HG02981 (cell line): ENCODE results near the gene CDCA5.

Source experiments
- ATAC-seq: cut with Tn5 transposase; IDR thresholded peaks from one replicate; pipeline ENCODE4 v1.9.1; 2021; ENCODE audit warnings: mild to moderate bottlenecking, moderate library complexity; ENCODE audit not compliant: unreplicated experiment

CDCA5 gene, protein sequence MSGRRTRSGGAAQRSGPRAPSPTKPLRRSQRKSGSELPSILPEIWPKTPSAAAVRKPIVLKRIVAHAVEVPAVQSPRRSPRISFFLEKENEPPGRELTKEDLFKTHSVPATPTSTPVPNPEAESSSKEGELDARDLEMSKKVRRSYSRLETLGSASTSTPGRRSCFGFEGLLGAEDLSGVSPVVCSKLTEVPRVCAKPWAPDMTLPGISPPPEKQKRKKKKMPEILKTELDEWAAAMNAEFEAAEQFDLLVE

DNA sequence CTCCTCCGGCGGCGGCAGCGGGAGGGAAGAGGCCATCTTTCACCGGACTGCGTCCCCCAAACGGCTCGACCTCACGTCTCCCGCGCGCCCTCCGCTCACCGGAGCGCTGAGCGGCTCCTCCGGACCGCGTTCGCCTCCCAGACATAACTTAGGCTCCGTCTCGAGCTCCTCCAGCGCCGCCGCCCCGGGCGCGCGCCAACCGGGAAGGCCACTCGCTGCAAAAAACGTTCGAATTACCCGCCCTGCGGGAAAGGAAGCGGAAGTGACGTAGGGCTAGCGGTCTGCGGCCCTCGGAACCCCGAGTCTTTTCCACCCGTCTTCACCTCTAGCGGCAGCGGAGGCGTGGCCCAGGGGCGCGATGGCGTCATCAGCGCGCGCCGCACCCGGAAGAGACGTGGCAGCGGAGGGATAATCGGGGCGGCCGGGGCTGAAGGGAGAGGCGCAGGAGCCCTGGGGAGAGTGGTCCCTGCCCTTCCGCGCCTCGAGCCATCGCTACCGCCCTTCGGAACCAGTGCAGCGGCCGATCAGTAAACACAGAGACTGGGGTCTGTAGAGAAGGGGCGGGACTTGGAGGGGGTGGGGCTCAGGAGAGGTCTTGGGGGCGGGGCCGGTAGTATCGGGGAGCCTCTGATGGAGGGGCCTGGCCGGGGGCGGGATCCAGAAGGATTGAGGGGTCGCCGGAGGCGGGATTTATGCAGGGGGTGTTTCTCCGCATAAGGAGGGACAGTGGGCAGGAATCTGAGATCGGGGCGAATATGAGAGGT is at the start of gene CDCA5, which contains the start of gene ZFPL1:
Gene CDCA5, minus strand, starts transcription at position 207 of the 764 bp plus-strand sequence. Its CDS starts 62 bp downstream, at position 145.
Gene ZFPL1, plus strand, starts transcription at position 389 of the 764 bp plus-strand sequence. CDS start 477 bp downstream, outside the sequence.
- ATAC-seq, result peak; percentile 67

DNA sequence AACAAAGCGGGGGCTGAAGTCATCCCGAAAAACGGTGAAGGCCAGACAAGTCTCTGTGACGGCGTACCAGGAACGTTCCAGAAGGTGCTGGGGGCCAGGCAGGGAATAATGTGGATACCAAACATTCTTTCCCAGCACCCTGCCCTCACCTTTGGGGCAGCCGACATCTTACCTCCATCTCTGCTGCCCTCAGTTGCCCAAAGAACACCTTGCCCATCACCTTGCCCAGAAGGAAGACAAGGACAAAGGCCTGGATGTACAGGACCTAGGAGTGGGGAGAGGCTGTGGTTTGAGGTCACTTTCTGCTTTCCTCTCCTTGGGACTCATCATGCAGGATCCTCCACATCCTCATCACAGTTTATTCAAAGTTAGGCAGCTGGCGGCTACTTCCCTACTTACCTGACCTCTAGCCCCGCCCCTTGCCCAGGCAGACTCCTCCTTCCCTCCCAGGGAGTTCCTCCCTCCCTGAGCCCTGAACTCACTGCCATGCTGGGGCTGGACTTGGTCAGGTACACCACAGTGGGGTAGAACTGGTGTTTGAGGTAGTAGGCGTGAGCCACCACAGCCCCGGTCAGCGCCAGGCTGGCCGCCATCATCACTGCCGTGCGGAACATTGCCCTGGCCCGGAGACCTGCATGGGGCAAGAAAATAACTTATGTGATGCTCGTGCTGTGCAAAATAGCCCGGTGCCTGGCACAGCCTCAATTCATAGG is 49.3 kb upstream of the CDCA5 start:
- ATAC-seq, result no peak

DNA sequence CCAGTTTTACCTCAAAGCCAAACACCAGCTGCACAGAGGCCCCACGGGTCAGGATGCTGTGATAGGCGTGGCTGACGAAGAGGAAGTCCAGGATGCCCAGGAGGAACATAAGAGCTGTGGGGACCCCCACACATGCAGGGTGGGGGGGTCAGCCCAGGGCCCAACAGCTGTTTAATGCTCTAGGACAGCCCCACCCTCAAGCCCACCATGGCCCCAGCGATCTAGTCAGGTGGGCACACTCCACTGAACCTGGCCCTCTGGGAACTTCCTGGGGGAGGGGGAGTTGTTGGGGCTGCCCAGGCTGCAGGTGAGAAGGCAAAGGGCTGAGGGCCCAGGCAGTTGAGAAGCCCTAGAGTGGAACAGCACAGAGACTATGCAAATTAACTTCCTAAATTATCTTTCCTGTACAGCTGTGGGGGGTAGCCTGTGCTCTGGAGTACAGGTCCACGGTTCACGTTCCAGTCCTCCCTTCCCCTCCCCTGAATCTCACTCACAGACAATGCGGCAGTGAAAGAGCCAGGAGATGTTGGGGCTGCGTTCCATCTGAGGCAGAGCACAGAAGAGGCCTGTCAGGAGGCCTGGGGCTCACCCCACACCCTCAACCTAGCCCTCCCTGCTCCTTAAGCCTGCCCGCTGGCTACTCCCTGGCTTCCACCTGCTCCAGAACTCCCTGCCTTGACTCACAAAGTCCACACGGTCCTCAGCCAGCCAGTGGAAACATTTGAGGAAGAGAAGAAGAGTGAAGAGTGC is 48.6 kb upstream of the CDCA5 start:
- ATAC-seq, result no peak

DNA sequence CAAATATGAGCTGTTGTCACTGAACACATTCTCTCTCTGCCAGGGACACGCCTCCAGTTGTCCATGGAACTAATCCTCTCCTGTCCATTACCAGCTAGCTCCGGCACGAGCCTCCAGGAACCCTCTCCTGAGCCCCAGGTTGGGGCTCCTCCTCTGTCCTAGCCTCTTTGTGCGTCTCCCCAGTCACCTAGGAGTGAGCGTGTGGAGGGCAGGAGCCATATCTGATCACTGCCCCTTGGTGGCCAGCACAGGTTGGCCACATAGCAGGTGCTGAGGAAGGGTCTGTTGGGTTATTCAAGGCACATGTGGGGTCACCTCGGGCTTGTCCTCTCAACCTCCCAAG is 48.0 kb upstream of the CDCA5 start:
- ATAC-seq, result no peak

DNA sequence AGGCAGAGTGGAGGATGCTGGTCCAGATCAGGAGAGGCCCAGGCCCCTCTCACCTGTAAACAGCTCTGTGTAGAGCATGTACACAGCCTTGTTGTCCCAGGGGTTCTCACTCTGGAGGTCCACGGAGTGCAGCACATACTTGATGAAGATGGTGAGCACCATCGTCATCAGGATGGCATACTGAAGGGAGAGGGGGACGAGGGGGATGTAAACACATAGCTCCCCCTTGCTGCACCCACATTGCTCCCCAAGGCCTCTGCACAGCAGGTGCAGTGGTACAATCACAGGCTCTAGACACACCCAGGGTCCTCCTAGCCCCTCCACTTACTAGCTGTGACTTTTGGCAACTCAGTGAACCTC is 47.6 kb upstream of the CDCA5 start:
- no peak for ATAC-seq

DNA sequence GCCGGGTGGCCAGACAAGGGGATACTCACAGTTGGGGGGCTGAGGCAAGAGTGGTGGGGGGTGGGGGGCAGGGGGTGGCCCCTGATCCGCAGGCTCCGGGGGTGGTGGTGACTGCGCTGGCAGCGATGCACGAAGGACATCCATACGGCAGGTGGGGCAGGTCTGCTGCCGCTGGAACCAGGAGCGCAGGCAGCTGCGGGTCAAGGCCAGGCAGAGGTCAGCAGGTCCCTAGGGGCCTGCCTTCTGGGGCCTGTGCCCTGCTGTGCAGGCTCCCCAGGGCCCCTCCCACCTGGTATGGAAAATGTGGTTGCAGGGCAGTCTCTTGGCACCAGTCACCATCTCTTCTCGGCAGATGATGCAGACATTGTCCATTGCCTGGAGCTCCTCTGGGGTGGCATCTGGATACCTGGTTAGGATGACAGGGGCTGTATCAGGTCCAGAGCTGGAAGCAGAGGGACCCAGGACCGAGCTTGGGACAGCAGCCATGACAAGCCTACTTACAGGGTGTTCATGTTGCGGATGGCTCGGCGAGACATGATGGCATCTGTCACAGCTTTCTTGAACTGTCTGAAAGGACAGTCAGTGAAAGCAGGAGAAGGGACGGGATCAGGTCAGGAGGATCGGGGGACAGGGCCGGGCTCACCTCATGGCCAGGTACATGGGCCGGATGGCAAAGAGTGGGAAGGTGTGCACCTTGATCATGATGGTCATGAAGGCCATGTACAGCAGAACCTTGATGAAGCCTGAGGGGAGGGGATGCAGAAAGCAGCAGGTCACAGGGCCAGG is 47.0 kb upstream of the CDCA5 start:
- ATAC-seq, result no peak

DNA sequence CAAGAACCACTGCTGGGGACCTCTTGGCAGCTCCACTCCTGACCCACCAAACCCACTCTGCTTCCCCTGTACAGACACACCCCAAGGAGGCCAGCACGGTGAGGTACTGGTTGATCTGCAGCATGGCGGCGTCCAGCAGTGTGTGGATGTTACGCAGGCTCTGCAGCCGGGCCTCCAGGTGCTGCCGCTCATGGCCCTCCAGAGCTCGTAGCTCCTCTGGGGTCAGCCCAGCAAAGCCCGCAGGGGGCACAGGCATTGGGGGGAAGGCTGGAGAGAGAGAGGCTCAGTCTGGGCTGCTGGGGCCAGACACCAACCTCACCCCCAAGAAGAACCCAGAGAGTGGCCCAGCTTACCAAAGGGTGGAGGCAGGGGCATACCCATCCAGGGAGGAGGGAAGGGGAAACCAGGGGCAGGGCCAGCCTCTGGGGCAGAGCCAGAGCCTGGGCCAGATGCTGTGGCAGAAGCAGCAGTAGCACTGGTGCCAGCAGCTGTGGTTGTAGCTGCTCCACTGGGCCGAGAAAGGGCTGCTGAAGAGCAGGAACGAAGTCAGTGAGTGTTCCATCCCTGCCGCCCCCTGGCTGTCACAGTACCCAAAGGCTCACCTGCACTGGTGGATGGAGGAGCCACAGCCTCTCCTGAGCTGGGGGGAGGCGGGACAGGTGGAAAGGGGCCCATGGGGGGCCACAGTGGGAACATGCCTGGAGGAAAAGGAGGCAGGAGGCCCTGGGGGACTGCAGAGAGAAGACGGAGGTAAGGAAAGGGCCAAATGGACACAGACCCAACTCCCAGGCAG is 46.0 kb upstream of the CDCA5 start:
- no peak for ATAC-seq

DNA sequence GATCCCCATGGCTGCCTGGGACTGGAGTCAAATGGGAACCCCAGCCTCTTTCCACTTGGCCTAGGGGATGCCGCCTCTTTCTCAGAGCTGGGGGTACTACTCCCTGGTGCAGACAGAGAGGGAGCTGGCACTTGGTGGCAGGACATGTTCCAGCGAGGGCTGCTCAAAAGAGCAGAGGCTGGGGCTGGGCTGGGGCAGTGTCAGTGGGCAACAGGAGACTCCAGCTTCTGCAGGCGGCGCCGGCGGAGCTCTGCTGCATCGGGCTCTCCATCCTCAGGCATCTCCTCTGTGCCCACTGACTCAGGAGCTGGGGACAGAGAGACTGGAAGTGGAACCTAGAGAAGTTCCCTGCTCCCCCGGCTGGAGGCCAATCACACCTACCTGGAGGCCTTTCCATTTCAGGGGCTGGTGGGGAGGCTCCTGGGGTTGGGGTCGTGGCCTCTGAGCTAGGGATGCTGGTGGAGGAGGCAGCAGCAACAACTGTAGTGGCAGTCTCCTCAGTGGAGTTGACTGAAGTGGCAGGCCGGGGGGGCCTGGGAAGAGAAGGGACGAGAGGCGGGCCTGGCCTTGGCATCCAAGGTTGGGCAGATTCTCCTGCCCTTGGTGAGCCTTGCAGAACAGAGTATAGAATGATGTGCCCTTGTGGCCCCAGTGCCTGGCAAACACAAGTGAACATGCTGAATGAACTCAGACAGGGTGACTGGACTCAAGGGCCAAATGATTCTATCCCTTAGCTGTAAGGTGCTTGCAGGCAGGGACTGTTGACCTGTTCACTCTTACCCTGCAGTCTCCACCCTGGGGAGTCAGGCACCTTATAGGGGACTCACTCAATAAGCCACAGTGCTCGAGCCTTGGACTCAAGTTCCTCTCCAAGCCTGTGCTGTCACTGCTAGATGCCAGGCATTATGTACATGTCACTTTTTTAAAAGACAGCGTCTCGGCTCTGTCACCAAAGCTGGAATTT is 44.6 kb upstream of the CDCA5 start:
- no peak for ATAC-seq

DNA sequence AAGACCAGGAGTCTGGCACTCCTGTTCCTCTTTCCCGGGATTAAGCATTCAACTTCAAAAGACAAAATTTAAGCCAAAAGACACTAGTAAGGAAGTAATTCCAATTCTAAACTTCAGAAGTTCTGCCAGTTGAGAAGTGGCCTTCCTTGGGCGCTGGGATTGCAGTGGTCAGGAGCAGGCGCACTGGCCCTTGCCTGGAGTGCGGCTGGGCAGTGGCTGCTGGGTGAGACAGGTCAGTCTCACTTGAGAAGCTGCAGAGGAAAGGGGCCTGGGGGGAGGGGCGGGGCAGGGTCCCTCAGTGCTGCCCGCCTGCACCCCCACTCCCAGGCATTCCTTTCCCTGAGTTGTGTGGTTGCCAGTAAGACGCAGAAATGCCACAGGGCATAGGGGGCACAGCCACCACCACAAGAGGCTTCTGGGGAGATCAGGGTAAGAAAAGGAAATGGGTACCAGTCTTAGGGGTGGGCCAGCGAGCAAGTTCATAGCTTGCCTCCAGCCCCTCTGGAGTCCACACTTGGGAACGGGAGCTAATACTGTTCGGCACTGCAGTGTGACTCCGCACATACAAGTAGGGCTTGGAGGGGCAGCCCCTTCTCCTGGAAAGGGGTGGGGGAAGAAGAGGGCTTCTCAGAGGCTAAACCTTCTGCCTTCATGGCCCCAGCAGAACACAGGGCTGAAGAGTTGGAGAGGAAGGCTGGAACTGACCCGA is 43.8 kb upstream of the CDCA5 start:
- ATAC-seq, result no peak

DNA sequence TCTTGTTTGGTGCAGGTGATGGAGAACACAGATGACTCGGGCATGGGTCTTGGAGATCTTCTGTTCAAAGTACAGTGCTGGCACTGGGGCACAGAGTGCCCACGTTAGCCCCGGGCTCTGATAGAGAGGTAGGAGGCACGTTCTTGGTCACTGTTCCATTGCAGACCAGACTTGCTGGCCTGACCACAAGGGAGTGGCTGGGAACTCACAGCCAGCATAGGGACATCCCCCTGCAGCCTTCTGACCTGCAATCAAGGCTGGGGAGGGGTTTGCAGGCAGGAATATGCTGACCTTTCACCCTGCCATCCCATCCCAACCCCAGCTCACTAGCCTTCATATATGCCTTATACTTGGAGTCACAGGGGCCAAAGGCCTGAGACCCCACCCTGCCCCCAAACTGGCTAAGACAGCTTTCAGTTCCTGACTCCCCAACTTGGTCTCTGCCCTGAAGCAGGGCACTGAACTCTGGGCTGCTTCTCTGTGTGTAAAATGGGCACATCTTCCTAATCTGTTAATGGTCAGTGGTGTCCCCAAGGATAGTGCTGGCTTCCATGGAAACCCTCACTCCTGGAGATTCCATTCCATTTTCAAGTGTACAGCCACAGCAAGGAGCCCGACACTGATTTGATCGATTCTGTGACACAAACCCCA is 42.9 kb upstream of the CDCA5 start:
- ATAC-seq, result no peak

DNA sequence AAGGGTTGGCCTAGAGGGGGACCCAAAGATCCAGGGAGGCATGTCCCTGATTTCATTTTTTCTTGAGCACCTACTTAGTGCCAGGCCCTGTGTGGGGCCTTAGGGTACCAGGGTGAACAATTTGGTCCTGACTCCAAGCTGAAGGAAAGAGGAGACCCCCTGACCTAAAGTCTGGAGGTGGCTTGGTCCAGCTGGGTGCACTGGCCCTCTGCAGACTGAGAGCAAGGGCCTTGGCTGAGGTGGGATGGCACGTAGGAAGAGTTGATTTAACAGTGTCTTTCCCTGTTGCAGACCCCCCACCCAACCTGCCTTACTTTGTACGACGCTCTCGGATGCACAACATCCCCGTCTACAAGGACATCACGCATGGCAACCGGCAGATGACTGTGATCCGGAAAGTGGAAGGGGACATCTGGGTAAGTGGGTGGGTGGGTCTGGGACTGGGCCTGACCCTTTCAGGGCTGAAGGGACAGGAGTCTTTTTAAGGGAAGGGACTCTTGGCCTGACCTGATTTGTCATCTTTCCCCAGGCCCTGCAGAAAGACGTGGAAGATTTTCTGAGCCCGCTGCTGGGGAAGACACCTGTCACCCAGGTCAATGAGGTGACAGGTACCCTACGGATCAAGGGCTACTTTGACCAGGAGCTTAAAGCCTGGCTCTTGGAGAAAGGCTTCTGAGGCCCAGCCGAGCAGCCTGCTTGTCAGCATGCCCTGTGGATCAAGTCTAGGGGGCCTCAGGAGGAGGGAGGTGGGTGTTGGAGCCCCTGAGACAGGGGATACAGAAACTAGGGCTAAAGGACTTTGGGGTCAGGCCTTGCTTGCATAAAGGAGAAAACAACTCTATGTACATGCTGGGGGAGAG is 41.6 kb upstream of the CDCA5 start:
- no peak for ATAC-seq

DNA sequence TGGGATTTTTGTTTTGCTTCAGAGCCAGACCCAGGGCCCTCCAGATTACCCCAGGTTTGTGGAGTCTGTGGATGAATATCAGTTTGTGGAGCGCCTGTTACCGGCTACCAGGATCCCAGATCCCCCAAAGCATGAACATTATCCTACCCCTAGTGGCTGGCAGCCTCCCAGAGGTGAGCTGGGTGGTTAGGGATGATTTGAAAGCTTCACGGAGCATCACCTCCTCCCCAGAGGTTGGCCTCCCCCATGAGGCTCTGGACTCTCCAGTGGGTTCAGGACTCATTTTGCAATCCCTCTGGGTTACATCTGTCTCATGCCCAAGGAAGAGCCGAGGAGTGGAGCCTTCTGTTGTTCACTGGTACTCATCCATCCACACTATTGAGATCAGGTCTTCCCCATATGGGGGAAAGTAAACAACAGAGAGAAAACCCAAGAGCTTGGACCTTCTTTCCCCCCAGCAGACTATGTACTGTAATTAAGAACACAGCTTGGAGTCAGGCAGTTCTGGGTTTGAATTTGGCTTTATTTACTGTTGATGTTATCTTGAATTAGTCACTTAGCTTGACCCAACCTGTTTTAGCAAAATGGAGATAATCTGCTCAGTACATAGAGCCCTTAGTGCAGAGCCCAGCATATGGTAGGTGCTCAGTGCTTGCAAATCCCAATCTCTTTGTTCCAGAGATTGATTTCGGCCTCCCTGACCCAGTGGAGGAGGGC is 40.8 kb upstream of the CDCA5 start:
- ATAC-seq, result no peak

DNA sequence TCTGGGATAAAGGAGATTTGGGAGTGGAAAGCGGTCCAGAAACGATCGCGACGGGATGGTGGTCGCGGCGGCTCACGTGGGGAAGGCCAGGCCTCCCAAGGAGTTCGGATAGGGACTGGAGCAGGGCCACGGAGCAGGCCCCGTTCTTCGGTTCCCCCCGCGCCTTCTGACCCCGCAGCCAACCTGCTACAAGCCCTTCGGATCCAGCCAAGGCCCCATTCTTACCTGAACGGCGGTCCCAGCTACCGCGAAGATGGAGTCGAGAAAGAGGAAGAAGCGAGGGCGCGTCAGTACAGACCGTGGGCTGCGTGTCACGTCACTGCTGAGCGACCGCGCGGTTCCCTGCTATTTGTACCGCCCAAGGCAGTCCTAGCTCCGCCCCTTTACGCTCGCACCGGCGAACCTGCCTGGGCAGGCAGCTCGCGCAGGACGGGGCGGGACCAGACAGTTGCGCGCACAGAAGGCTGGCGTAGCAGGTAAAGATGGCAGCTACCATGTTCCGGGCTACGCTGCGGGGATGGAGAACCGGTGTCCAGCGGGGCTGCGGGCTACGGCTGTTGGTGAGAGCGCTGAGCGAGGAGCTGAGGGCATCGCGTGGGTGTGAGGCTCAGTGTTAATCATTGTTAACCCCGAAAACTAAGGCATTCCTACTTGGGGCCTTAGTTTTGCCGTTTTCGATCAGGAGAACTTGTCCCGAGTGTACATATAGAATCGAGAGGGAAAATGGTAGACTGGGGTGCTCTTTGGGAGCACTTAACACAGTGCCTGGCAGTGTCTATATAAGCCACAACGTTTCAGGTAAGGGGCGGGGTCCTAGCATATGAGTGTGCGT is 38.2 kb upstream of the CDCA5 start, which contains the start of the genes FAU and MRPL49:
Gene FAU, minus strand, starts transcription at position 270 of the 832 bp plus-strand sequence. CDS start 321 bp downstream, outside the sequence.
Gene MRPL49, plus strand, starts transcription at position 457 of the 832 bp plus-strand sequence. Its CDS starts 26 bp downstream, at position 483.
- ATAC-seq, result peak; percentile 59

DNA sequence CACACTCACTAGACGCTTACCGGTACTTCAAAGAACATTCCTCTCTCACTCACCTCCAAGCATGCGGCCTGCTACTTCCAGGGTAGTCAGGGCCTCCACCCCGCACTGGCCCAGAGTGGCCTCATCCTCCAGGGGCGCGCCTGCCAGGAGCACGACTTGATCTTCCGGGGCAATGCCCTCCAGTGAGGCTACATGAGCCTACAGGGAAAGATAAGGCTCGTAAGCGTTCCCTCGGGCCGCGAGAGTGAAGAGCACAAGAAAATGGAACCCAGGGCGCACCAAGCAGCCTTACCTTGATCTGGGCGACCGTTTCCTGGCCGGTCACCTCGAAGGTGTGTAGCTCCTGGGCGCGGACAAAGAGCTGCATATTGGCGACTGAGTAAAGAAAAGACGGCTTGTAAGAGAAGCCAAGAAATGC is 37.6 kb upstream of the CDCA5 start:
- no peak for ATAC-seq

DNA sequence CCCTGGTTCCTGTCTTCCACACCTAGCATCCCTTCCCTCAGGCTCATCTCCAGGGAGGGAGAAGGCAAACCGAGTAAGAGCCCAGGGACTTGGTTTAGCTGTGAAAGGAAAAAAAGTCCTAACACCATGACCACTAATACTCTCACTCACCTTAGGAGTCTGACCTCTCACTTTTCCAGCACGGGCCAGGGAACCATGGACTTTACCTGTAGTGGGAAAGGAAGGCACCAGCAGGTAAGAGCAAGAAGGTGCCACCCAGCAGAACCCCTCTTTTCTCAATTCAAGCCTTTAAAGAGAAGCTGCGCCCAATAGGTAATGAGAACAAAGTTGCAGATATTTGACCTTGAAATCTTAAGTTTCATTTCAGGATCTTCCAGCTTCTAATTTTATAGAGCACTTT is 37.0 kb upstream of the CDCA5 start:
- no peak for ATAC-seq
